K562 (cell line): ENCODE measurements around the gene IL11. TPM values are rescaled to one million over a fixed set of nuclear protein-coding genes. Genes with fewer than 3 reads are reported as not detected.

ENCODE experiments used
- BHLHE40 ChIP-seq: IDR thresholded peaks from 2 replicates; pipeline ENCODE4 v1.6.1; 2011; ENCODE audit warnings: low read length, improper control_type of control experiment
- BRF1 ChIP-seq: IDR thresholded peaks from 3 replicates; pipeline ENCODE4 v1.6.1; 2011; ENCODE audit warnings: borderline replicate concordance, mild to moderate bottlenecking; ENCODE audit not compliant: insufficient read length; ENCODE audit errors: extremely low read depth
- HMG20B ChIP-seq: fragments of 250-450 bp; sonication (Bioruptor Pico); IDR thresholded peaks from 2 replicates; pipeline ENCODE4 v1.5.0; 2021; ENCODE audit warnings: mild to moderate bottlenecking
- KLF10 ChIP-seq: fragments of 250-450 bp; sonication (Bioruptor Pico); IDR thresholded peaks from 2 replicates; pipeline ENCODE4 v1.6.1; 2021; ENCODE audit warnings: matching md5 sums
- RFX7 ChIP-seq: fragments of 250-450 bp; sonication (Bioruptor Pico); IDR thresholded peaks from 2 replicates; pipeline ENCODE4 v1.5.1; 2021; ENCODE audit warnings: mild to moderate bottlenecking
- polyA plus RNA-seq, 8 experiments: library from polyadenylated mRNA; depleted of rRNA in 4 of 8; stranded (reverse) in 5 of 8; unstranded in 3 of 8; fragments of >200 nt; fragmentation: Nextera tagmentation in 2 of 8; fragmentation: Illumina TruSeq in 1 of 8; extraction: Ambion mirVana in 2 of 8; extraction: Trizol in 1 of 8; gene quantifications; 2 replicates each; pipeline versions ENCODE4 v1.2.1 to v1.2.3, GENCODE V29; 2011 to 2014; ENCODE audit warnings: inconsistent platforms in 1 of 8, missing spikeins in 1 of 8
- total RNA-seq, 7 experiments: library from RNA; depleted of rRNA in 6 of 7; stranded (reverse); fragments of >200 nt in 6 of 7; fragmentation: Illumina TruSeq in 2 of 7; extraction: Trizol in 2 of 7; gene quantifications; 2 replicates each; pipeline versions ENCODE4 v1.2.1 to v1.2.3, GENCODE V29; 2011 to 2021; ENCODE audit warnings: low replicate concordance in 1 of 7
- TF ChIP-seq, protein P1 (sequence below): fragments of 450-650 bp; IDR thresholded peaks from 2 replicates; pipeline ENCODE4 v1.6.1; 2016; ENCODE audit warnings: low read depth
- TF ChIP-seq, protein P2 (sequence below): fragments of 450-650 bp; formaldehyde crosslinking; IDR thresholded peaks from 2 replicates; pipeline ENCODE4 v1.4.0; 2020; ENCODE audit warnings: mild to moderate bottlenecking, mixed read lengths
- TF ChIP-seq, protein P3 (sequence below): sonication (generic); formaldehyde crosslinking; IDR thresholded peaks from 2 replicates; pipeline ENCODE4 v1.4.0; 2020; ENCODE audit warnings: mild to moderate bottlenecking, missing genetic modification reagents
- TF ChIP-seq, protein P4 (sequence below), 3 experiments: fragments of 200-800 bp in 1 of 3; sonication (Bioruptor generic) in 1 of 3; sonication (generic) in 1 of 3; formaldehyde crosslinking in 1 of 3; IDR thresholded peaks; 2 replicates each; pipeline versions ENCODE4 v1.6.1 to v1.8.0; 2016 to 2022; ENCODE audit warnings: mild to moderate bottlenecking in 2 of 3, missing compliant biosample characterization in 2 of 3, missing genetic modification characterization in 2 of 3, missing genetic modification reagents in 1 of 3
- TF ChIP-seq, protein P5 (sequence below): fragments of 450-650 bp; IDR thresholded peaks from 2 replicates; pipeline ENCODE4 v1.6.1; 2014; ENCODE audit warnings: low read depth, mild to moderate bottlenecking, moderate library complexity, borderline replicate concordance

The IL11 gene
- total and polyA plus RNA-seq, 9 of the 15 experiments (the other 6 are each of a cell fraction or from before 2014, with no cell fraction given), result 0.04 to 0.42 (median 0.06) TPM; not detected in 6

DNA sequence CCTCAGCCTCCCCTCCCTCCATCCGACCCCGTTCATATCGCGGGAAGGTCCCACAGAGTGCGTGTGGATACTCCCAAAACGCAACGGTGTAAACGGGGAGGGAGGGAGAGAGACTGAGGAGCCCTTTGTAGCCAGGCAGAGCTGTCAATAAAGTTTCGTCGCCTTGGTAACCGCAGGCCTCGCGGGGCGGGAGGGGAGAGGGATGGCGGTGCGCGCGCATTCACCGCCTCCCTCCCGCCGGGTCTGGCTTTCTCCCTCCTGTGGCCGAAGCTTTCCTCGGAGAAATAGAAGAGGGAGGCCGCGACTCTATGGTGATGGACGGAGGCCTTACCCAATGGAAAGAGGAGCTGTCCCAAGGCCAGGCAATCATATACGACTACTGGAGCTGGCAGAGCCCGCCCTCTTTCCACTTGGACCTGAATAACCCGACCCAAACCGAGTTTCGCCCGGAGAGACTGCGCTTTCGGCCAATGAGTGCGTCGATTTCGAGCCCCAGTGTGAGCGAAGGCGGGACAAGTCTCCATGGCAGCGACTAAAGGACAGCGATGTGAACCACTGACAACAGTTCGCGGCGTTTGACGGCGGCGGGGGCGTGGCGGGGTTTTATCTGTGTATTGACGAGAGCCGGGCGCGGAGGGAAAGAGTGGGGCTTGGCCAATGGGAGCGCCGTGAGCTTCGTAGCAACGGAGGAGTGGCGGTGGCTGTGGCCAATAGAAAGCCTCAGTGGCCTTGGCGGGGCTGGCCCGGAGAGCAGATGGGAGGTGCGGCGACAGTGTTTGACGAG, 31.0 kb downstream of the IL11 start, which contains the start of gene KMT5C (continued):
- TF ChIP-seq KLF10 (CRISPR knock-in tag), result no peak
- no peak for TF ChIP-seq HMG20B (CRISPR knock-in tag)
- no peak for TF ChIP-seq RFX7
- TF ChIP-seq, protein P1, sequence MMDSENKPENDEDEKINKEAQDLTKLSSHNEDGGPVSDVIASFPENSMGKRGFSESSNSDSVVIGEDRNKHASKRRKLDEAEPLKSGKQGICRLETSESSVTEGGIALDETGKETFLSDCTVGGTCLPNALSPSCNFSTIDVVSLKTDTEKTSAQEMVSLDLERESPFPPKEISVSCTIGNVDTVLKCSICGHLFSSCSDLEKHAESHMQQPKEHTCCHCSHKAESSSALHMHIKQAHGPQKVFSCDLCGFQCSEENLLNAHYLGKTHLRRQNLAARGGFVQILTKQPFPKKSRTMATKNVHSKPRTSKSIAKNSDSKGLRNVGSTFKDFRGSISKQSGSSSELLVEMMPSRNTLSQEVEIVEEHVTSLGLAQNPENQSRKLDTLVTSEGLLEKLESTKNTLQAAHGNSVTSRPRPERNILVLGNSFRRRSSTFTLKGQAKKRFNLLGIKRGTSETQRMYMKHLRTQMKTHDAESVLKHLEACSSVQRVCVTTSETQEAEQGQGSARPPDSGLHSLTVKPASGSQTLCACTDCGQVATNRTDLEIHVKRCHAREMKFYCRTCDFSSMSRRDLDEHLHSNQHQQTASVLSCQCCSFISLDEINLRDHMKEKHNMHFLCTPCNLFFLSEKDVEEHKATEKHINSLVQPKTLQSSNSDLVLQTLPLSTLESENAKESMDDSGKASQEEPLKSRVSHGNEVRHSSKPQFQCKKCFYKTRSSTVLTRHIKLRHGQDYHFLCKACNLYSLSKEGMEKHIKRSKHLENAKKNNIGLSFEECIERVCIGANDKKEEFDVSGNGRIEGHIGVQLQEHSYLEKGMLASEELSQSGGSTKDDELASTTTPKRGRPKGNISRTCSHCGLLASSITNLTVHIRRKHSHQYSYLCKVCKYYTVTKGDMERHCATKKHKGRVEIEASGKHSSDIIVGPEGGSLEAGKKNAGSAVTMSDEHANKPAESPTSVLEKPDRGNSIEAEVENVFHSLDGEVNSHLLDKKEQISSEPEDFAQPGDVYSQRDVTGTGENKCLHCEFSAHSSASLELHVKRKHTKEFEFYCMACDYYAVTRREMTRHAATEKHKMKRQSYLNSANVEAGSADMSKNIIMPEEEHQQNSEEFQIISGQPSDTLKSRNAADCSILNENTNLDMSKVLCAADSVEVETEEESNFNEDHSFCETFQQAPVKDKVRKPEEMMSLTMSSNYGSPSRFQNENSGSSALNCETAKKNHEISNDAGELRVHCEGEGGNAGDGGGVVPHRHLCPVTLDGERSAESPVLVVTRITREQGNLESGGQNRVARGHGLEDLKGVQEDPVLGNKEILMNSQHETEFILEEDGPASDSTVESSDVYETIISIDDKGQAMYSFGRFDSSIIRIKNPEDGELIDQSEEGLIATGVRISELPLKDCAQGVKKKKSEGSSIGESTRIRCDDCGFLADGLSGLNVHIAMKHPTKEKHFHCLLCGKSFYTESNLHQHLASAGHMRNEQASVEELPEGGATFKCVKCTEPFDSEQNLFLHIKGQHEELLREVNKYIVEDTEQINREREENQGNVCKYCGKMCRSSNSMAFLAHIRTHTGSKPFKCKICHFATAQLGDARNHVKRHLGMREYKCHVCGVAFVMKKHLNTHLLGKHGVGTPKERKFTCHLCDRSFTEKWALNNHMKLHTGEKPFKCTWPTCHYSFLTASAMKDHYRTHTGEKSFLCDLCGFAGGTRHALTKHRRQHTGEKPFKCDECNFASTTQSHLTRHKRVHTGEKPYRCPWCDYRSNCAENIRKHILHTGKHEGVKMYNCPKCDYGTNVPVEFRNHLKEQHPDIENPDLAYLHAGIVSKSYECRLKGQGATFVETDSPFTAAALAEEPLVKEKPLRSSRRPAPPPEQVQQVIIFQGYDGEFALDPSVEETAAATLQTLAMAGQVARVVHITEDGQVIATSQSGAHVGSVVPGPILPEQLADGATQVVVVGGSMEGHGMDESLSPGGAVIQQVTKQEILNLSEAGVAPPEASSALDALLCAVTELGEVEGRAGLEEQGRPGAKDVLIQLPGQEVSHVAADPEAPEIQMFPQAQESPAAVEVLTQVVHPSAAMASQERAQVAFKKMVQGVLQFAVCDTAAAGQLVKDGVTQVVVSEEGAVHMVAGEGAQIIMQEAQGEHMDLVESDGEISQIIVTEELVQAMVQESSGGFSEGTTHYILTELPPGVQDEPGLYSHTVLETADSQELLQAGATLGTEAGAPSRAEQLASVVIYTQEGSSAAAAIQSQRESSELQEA, result no peak
- no peak for TF ChIP-seq BRF1
- TF ChIP-seq, protein P2, sequence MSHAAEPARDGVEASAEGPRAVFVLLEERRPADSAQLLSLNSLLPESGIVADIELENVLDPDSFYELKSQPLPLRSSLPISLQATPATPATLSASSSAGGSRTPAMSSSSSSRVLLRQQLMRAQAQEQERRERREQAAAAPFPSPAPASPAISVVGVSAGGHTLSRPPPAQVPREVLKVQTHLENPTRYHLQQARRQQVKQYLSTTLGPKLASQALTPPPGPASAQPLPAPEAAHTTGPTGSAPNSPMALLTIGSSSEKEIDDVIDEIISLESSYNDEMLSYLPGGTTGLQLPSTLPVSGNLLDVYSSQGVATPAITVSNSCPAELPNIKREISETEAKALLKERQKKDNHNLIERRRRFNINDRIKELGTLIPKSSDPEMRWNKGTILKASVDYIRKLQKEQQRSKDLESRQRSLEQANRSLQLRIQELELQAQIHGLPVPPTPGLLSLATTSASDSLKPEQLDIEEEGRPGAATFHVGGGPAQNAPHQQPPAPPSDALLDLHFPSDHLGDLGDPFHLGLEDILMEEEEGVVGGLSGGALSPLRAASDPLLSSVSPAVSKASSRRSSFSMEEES (CRISPR knock-in tag), result no peak
- TF ChIP-seq, protein P3, sequence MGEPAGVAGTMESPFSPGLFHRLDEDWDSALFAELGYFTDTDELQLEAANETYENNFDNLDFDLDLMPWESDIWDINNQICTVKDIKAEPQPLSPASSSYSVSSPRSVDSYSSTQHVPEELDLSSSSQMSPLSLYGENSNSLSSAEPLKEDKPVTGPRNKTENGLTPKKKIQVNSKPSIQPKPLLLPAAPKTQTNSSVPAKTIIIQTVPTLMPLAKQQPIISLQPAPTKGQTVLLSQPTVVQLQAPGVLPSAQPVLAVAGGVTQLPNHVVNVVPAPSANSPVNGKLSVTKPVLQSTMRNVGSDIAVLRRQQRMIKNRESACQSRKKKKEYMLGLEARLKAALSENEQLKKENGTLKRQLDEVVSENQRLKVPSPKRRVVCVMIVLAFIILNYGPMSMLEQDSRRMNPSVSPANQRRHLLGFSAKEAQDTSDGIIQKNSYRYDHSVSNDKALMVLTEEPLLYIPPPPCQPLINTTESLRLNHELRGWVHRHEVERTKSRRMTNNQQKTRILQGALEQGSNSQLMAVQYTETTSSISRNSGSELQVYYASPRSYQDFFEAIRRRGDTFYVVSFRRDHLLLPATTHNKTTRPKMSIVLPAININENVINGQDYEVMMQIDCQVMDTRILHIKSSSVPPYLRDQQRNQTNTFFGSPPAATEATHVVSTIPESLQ (CRISPR knock-in tag), result no peak
- no peak for TF ChIP-seq BHLHE40
- TF ChIP-seq, protein P4, sequence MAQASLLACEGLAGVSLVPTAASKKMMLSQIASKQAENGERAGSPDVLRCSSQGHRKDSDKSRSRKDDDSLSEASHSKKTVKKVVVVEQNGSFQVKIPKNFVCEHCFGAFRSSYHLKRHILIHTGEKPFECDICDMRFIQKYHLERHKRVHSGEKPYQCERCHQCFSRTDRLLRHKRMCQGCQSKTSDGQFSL (CRISPR knock-in tag; IDR thresholded peaks at IDR 0.05), result no peak; the same call in 1 of the 2 replicates
- TF ChIP-seq, protein P4 (tag; IDR thresholded peaks at IDR 0.05), result no peak; a peak in 1 of 4 replicates
- TF ChIP-seq, protein P5, sequence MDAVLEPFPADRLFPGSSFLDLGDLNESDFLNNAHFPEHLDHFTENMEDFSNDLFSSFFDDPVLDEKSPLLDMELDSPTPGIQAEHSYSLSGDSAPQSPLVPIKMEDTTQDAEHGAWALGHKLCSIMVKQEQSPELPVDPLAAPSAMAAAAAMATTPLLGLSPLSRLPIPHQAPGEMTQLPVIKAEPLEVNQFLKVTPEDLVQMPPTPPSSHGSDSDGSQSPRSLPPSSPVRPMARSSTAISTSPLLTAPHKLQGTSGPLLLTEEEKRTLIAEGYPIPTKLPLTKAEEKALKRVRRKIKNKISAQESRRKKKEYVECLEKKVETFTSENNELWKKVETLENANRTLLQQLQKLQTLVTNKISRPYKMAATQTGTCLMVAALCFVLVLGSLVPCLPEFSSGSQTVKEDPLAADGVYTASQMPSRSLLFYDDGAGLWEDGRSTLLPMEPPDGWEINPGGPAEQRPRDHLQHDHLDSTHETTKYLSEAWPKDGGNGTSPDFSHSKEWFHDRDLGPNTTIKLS, result 0 out of 2 replicates have a peak, but pooled peaks have one; percentile 19
